NT2/D1 (cell line): ENCODE results near the gene EPGN.

Experiments
- SUZ12 ChIP-seq: IDR thresholded peaks from 2 replicates; pipeline ENCODE4 v1.6.1; 2011; ENCODE audit not compliant: insufficient read length, insufficient read depth; ENCODE audit errors: extremely low read depth
- YY1 ChIP-seq: IDR thresholded peaks from 2 replicates; pipeline ENCODE4 v1.6.1; 2011; ENCODE audit not compliant: insufficient read length, insufficient read depth
- ZNF274 ChIP-seq: IDR thresholded peaks from 2 replicates; pipeline ENCODE4 v1.6.1; 2011; ENCODE audit warnings: mild to moderate bottlenecking, low read depth, low read length

DNA sequence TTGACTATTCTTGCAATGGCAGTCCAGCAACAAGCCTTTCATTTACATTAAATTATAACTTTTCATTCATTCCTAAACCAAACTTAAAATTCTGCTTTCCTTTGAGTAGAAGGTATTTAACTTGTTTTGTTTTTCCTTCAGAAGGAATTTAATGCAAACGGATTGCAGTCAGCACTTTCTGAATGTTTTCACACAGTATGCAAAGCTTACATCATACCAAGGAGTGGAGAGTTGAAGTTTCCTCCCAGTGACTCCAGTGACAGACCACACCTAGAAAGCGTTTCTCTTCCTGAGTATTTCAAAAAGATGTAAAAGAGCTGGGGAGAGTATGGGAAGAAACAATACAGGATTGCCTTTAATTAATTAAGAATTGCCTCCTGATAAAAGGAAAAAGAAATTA, 8.1 kb downstream of the EPGN start:
- no peak for TF ChIP-seq SUZ12
- TF ChIP-seq ZNF274 = no peak
- no peak for TF ChIP-seq YY1
